Kidney epithelial cell (primary cell): ENCODE results near the gene GPR17. TPM values are rescaled to one million over a fixed set of nuclear protein-coding genes. Genes with fewer than 3 reads are reported as not detected.

Experiments used
- DNase-seq: peaks from one replicate; pipeline ENCODE4 v3.0.0-alpha.2; 2010; ENCODE audit warnings: low read depth
- H3K27me3 ChIP-seq: 2 replicates; pipeline ENCODE4 v1.6.0; 2011; ENCODE audit warnings: low read length; ENCODE audit not compliant: control insufficient read depth, insufficient read depth
- H3K36me3 ChIP-seq: 2 replicates; pipeline ENCODE4 v1.5.1; 2011; ENCODE audit warnings: low read length; ENCODE audit not compliant: control insufficient read depth, insufficient read depth
- H3K4me3 ChIP-seq: 2 replicates; pipeline ENCODE4 v1.5.1; 2011; ENCODE audit warnings: low read depth, mild to moderate bottlenecking, control low read depth, low read length
- total RNA-seq: library from RNA; depleted of rRNA; stranded (reverse); fragments of >200 nt; gene quantifications from 2 replicates; pipeline ENCODE4 v1.2.3, GENCODE V29; 2015
- TF ChIP-seq, protein P1 (sequence below): IDR thresholded peaks from 2 replicates; pipeline ENCODE4 v1.5.1; 2011; ENCODE audit warnings: mild to moderate bottlenecking, moderate library complexity, low read length, control low read depth, inconsistent platforms; ENCODE audit not compliant: insufficient read depth, poor library complexity, severe bottlenecking

The GPR17 gene
- total RNA-seq, 1 donor from 2014 or later, result not detected

DNA sequence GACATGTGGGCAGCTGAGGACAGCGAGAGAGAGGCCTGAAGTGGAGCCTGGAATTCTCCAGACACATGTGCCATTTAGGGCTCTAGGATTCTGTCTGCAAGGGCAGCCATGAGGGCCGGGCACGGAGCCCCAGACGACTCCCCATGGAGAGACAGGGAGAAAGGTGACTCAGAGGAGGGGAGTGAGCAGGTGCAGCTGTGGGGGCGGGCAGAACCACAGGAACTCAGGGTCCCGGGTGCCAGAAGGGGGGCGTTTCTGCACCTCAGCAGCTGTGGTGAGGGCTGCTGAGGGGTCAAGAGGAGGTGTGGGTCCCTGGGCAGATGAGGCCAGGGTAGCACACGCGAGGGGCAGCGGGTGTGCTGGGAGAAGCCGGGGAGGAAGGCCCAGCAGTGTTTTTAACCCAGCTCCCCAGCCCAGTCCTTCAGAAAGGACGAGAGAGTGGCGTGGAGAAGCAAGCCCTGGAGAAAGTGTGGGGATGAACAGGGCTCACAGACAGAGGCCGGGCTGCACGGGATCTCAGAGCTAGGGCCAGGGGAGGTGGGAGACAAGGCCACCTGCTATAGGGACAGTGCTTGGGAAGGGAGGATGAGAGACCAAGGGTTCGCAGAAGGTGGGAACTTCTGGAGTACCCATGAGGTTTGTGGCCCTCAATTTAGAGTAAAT is 7.6 kb downstream of the GPR17 start:
- H3K36me3 ChIP-seq, result no peaks in the 10 kb centered on the region
- no peak overlapping the region for H3K4me3 ChIP-seq
- TF ChIP-seq, protein P1, sequence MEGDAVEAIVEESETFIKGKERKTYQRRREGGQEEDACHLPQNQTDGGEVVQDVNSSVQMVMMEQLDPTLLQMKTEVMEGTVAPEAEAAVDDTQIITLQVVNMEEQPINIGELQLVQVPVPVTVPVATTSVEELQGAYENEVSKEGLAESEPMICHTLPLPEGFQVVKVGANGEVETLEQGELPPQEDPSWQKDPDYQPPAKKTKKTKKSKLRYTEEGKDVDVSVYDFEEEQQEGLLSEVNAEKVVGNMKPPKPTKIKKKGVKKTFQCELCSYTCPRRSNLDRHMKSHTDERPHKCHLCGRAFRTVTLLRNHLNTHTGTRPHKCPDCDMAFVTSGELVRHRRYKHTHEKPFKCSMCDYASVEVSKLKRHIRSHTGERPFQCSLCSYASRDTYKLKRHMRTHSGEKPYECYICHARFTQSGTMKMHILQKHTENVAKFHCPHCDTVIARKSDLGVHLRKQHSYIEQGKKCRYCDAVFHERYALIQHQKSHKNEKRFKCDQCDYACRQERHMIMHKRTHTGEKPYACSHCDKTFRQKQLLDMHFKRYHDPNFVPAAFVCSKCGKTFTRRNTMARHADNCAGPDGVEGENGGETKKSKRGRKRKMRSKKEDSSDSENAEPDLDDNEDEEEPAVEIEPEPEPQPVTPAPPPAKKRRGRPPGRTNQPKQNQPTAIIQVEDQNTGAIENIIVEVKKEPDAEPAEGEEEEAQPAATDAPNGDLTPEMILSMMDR, result no peak
- peaks cover 2% of the 10 kb centered on the region for H3K27me3 ChIP-seq
- no peak for DNase-seq

DNA sequence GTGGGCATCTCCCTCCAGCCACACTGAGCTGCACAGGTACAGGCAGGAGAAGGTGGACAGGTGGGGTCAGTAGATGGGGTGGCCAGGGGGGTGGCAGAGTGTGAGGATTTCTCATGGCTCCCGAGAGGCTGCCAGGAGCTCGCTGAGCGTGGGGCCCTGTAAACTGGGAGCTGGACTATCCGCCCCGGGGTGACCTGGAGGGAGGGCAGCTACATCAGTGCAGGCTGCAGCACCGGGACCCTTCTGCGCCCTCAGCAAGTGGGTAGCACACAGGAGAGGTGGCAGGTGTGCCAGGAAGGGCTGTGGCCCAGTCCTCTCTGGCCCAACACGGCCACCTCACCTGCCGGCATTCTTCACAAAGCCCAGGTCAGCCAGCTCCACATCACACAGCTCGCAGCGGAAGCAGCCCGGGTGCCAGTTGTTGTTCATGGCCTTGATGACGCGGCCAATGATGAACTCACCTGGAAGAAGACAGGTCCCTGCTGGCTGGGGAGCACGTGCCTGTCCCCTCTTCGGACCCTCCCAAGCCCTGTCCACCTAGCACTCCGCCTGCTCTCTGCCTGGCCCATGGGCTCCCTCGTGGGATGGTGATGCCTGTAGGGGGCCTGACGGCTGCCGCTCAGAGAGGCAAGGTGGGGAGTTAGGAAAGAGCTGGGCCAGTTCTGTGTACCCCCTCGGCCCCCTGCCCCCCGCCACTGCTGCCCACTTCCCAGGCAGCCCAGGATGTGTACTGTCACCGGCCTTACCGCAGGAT is 8.3 kb downstream of the GPR17 start:
- no peak overlapping the region for H3K4me3 ChIP-seq
- H3K27me3 ChIP-seq, result peaks cover 2% of the 10 kb centered on the region
- TF ChIP-seq, protein P1, result no peak
- H3K36me3 ChIP-seq, result no peaks in the 10 kb centered on the region
- no peak for DNase-seq

DNA sequence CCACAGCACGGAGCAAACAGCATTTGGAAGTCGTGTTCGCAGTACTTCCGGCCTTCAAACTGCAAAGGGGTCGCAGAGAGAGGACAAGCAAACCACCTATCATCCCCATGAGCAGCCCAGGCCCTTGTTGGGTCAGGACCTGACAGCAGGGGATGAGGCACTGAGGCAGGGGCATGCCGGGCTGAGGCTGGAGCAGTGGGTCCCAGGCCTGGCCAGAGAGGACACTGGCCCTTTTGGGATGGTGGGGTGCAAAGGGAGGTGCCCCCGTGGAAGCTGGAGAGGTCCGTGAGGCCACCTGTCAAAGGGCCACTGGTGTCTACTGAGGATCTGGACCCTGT is 8.9 kb downstream of the GPR17 start:
- TF ChIP-seq, protein P1, result no peak
- Histone ChIP-seq H3K4me3 (no peak overlapping the region), H3K36me3 (no peaks in the 10 kb centered on the region), H3K27me3 (peaks cover 2% of the 10 kb centered on the region)
- DNase-seq, result no peak

DNA sequence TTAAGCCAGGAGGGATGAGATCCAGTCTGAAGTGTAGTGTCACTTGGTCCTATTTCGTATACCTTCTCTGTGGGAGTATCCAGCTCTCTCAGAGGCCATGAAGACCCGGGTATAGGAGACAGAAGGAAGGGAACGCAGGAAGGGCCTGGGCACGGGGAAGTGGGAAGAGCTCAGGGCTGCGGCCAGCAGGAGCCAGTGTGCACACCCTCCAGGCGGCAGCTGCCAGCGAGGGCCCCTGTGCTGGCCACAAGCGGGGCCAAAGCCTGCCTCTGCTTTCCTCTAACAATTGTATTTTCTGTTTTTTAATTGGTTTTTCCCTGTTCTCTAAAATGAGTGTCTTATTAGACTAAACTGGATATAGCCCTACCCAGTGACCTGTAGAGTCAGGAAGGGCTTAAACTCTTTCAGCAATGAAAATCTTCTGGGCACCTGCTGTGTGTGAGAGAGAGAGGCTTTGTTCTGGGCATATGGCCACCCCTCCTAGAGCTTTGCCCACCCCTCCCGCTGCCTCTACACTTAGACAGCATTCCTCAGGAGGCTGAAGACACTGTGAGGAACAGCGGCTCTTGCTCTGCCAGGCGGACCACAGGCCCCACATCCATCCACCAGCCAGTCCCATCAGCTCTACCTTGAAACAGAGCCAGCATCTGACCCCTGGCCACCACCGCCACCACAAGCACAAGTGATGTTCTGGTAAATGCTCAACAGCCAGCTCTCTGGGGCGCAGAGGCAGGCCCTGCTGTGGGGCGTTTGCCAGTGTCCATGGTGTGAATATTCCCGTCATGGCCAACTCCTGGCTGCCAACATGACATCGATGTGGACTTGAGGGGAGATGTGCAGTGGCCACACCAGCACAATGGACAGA is 9.5 kb downstream of the GPR17 start:
- H3K27me3 ChIP-seq, result no peaks in the 10 kb centered on the region
- TF ChIP-seq, protein P1, result no peak
- no peak for DNase-seq
- H3K4me3 ChIP-seq, result no peak overlapping the region
- no peaks in the 10 kb centered on the region for H3K36me3 ChIP-seq

DNA sequence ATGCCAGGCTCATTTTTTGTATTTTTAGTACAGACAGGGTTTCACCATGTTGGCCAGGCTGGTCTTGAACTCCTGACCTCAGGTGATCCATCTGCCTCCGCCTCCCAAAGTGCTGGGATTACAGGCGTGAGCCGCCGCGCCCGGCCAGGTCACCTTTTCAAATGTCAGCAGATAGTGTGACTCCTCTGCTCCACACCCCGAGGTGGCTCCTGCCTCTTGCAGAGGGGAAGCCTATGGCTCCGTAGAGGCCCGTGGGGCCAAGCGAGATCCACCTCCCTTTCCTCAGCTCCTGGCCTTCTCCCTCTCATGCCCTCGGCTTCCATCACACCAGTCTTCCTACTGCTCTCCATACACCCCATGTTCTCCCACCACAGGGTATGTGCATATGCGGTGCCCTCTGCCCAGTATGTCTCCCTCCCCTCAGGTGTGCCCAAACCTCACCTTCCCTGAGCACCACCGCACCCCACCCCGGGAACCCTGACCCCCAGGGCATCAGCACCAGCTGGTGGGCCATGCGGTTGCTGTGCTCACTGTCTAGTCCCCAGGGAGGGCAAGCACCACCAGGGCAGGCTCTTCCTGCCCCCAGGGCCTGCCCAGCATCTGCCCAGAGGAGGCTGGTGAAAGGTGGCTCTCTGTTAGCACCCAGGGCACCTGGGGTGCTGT is 10.7 kb downstream of the GPR17 start:
- no peaks in the 10 kb centered on the region for H3K36me3 ChIP-seq
- no peak for DNase-seq
- TF ChIP-seq, protein P1, result no peak

More for the DNA sequence above, 10.7 kb downstream of the GPR17 start:
- Histone ChIP-seq H3K4me3 (no peak overlapping the region), H3K27me3 (no peaks in the 10 kb centered on the region)
